ENCODE measurements around the gene RBM17.

DNA sequence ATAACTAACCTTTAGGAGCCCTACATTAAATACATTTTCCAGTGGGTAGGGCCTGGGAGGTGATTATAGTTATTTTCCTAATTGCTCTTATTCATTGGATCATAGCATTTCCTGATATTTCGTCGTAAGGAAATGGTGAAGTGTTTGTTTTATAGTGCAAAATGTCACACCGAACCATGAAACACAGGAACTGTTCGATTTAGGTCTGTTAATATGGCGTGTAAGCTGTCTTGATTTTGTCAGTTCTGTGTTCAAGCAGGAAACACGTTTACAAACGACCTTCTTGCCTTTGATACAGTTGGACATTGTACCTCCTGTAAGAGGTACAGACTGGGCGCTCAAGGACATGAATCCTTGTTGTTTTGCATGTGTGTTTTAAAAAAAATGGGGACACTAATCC is 14.8 kb downstream of the RBM17 start:
- TF ChIP-seq, protein P1, sequence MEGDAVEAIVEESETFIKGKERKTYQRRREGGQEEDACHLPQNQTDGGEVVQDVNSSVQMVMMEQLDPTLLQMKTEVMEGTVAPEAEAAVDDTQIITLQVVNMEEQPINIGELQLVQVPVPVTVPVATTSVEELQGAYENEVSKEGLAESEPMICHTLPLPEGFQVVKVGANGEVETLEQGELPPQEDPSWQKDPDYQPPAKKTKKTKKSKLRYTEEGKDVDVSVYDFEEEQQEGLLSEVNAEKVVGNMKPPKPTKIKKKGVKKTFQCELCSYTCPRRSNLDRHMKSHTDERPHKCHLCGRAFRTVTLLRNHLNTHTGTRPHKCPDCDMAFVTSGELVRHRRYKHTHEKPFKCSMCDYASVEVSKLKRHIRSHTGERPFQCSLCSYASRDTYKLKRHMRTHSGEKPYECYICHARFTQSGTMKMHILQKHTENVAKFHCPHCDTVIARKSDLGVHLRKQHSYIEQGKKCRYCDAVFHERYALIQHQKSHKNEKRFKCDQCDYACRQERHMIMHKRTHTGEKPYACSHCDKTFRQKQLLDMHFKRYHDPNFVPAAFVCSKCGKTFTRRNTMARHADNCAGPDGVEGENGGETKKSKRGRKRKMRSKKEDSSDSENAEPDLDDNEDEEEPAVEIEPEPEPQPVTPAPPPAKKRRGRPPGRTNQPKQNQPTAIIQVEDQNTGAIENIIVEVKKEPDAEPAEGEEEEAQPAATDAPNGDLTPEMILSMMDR (IDR thresholded peaks at IDR 0.05; ENCODE audit: borderline replicate concordance, extremely low read depth, low read length, poor library complexity, severe bottlenecking): no peak
- no peak for TF ChIP-seq EZH2 (IDR thresholded peaks at IDR 0.05; ENCODE audit: borderline replicate concordance, low read depth, low read length, severe bottlenecking)

All from DND-41 (cell line).